HG03521 (cell line): ENCODE results near the gene OBSCN.
"Not testable (repeated sequence)": the region's sequence is repeated elsewhere in the genome, so short reads cannot be mapped to it uniquely, and the experiment has no call there.

Experiments used
- ATAC-seq: cut with Tn5 transposase; IDR thresholded peaks from one replicate; pipeline ENCODE4 v1.9.1; 2021; ENCODE audit warnings: mild to moderate bottlenecking, moderate library complexity; ENCODE audit not compliant: unreplicated experiment

The OBSCN gene

DNA sequence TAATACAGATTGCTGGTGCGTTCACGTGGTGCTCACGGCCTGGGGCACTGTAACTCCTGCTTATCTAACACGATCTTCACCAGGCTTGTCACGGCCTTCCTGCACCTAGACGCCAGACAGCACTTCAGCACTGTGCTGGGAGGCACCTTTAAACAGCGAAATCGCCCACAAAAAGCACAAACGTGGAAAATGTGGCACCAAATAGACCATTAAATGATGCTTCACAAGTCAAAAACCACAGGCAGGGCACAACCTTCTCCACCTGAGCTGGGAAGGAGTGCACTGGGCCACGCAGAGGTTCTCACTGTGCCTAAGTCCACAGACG lies 22.2 kb upstream of the OBSCN start:
- ATAC-seq, result no peak

DNA sequence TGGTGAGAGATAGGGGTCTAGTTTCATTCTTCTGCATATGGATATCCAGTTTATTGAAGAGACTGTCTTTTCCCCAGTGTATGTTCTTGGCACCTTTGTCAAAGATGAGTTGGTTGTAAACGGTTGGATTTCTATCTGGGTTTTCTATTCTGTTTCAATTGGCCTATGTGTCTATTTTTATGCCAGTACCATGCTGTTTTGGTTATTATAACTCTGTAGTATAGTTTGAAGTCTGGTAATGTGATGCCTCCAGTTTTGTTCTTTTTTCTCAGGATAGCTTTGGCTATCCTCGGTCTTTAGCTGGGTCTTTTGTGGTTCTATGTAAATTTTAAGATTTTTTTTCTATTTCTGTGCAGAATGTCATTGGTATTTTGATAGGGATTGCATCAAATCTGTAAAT lies 19.6 kb upstream of the OBSCN start:
- not testable (repeated sequence) for ATAC-seq

DNA sequence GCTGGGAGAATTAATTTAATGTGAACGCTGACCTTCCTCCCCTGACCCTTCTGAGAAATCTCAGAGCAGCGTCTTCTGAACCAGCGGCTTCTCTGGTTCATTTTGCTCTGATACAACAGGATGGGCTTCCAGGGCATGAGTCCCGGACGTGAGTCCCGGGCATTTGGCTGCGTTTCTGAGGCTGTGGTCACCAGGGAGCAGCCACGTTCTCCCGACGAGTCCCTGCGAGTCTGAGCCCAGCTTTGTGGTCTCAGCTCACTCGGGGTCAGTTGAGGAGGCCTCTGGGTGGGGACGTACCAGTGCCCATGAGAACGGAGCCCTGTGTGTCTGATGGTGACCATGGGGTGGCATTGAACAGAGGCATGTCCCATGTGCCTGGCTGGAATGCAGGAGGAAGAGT lies 17.7 kb upstream of the OBSCN start:
- no peak for ATAC-seq

DNA sequence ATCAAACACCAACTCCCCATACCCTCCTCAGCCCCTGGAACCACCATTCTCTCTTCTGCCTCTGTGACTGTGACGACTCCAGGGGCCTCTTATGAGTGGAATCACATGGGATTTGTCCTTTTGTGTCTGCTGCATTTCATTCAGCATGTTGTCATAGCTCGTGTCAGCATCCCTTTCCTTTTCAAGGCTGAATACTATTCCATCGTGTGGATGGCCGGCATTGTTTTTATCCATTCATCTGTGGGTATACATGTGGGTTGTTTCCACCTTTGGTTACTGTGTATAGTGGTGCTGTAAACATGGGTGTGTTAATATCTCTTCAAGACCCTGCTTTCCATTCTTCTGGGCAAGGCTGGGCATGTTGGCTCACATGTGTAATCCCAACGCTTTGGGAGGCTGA lies 17.1 kb upstream of the OBSCN start:
- ATAC-seq, result no peak

DNA sequence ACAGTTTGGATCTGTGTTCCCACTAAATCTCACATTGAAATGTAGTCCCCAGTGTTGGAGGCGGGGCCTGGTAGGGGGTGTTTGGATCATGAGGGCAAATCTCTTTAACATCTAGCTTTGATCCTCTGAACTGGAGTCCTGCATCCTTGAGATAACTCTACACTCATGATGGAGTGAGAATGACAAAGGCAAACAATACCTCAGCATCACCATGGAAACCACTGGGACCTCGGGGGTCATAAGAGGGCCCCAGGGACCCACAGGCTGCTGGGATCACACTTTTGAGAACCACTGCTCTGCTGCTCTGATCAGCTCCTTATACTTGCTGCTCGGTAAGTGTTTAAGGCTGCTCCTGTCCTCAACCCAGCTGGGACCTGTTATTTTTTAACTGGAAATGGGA lies 13.4 kb upstream of the OBSCN start:
- ATAC-seq, result no peak

DNA sequence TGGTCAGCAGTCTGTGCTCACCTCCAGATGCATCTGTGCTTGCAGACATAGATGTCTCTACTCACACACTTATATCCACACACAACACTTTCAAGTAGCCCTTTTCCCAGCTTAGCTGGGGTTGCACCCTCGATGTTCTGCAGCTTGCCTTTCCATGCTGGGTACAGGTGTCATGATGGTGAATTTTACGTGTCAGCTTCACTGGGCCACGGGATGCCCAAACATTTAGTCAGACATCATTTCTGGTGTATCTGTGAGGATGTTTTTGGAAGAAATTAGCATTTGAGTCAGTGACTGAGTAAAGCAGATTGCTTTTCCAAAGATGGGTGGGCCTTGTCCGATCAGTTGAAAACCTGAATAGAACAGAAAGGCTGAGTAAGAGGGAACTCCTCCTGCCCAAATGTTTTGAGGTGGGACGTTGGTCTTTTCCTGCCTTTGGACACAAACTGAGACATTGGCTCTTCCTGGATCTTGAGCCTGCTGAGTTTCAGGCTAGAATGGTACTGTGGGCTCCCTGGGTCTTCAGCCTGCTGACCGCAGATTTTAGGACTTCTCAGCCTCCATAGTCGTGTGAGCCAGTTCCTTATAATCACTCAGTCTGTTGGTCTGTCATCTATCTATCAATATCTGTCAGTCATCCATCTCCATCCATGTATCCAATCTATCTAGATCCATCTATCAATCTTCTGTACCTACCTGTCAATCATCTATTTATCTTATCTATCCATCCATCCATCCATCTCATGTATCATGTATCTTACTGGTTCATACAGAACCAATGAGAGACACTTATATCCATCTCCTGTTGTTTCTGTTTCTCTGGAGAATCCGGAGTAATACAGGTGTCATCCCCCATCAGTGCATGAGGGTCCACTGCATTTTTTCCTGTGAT lies 12.7 kb upstream of the OBSCN start:
- no peak for ATAC-seq

DNA sequence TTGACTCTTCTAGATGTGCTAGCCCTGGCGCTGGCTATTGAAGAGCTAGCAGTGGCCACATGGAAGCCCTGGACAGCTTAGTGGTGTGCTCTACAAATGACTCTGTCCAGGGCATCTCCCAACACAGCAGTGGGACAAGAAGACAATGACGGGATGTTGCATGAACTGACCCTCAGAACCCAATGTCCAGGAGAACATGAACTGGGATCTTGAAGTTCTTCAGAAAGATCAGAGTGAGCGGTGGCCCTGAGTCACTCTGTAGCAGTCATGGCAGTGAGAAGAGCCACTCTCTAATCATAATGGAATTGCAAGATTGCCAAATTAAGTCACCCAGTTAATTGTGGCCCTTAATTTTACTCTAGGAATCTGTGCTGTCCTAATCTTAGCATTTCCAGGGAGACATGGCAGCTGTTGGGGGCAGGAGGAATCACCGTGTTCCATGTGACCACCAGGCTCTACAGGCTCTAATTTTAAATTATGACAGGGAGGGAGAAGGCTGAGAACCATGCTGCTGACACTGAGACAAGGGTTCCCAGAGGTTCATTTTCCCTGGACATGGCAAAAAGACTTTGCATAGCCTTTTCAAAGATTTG lies 10.2 kb upstream of the OBSCN start:
- ATAC-seq, result no peak

DNA sequence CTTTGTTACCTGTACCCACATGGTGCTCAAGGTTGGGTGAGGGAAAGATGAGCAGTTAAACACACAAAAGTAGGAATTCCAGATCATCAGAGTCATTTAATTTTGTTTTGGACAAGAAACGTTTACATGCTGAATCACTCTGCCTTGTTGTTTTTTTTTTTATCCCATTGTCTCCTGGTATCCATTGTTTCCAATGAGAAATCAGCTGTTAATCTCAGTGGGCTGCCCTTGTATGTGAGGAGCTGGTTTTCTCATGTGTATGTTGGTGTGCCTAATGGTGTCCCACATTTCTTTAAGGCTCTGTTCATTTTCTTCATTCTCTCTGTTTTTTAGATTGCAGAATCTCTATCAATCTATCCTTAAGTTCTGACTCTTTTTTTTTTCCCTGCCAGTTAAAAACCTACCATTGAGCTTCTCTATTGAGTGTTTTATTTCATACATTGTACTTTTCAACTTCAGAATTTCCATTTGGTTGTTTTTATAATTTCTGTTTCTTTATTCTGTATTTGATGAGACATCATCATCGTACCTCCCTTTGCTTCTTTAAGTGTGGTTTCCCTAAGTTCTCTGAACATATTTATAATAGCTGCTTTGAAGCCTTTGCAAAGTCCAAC lies 8.8 kb upstream of the OBSCN start:
- ATAC-seq, result no peak

DNA sequence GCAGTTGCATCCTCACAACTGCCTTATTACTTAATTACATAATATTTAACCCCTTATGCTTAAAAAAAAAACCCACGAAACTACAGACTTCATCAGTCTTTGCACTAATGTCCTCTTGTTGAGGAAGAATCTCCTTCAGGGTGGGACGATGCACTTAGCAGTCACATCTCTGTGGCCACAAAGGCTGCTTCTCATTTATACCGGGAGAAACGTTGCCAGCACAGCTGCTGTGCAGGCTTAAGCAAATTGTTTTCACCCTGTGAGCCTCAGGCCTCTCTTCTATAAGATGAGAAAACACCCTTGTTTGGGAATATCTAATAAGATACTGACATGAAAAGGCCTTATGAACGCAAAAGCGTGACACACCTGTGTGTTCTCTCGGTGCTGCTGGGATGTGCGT lies 2.9 kb upstream of the OBSCN start:
- no peak for ATAC-seq

DNA sequence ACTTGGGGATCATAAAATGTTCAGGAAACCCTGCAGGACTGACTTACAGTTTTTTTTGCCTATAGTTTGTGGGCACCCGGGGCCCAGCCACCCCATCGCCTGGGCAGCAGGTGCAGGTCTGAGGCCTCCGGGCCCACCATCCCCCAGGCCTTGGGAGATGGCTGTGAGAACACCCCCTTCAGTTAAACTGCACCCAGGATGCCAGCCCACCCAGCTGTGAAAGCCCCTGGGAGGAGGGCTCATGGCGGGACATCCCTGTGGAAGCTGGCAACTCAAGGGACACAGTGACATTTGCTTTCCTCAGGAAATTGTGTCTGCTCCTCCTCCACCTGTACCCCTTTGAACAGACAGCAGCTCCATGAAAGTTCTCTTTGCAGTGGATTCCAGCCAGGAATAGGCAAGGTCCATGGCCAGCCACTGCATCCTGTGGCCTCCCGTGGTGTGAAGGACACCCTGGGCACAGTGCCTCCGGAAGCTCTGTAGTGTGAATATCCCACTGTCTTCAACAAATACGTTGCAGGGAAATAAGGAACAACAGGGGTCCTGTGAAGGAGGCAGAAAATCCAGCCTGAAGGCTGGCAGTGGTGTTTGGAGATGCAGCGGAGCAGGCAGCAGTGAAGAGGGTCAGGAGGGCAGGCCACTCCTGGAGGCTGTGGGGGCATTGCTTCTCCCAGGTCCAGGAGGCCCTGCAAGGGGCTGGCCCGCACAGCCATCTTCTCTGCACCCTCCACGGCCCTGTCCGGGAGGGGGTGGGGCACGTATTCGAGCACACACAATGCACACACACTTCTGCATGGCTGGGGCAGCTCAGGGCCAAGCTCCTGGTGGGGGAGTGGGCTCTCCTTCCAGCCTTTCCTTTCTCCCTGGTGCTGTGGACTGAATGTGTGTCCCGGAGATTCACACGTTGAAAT lies 2.1 kb upstream of the OBSCN start:
- ATAC-seq, result no peak

DNA sequence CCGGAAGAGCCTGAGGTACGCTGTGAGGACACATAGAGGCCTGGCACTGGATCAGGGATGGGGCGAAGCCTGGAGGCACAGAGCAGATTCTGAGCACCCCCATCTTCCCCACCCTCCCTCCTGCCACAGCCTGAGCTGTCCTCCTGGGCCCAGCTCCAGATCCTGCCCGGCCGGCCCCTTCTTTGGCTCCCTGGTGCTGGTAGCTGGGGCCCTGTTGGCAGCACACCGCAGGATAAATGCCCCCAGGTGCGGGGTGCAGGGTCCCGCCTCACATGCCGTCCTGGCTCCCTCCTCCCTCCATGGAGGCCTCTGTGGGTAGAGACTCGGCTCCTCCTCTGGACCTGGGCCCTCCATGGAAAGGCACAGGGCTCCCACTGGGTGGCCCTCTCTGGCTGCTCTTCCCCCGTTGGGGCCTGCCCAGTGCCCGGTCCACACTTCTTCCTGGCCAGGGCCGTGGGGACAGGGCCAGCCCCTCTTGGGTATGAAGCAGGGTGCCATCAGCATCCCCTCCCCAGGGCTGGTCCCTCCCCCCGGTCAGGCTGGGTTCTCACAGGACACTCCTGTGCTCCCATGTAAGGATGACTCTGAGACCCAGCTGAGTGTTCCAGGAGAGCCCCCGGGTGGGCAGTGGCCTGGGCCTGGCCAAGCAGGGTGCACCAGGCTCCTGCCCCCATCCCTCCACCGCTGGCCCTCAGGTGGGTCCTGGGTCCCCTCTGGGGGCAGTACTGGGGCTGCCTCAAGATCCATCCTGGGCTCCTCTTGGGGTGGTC lies 1.1 kb upstream of the OBSCN start:
- ATAC-seq, result no peak

DNA sequence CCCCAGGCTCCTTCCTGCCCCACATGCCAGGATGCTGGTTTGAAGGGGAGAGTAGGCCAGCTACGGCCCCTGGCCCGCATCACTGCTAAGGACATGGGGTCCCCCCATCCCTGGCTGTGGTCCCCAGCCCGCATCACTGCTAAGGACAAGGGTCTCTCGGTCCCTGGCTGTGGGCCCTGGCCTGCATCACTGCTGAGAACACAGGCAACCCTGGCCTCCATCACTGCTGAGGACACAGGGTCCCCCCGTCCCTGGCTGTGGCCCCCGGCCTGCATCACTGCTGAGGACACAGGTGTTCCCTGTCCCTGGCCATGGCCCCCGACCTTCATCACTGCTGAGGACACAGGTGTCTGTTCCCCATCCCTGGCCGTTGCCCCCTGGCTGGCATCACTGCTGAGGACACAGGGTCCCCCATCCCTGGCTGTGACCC lies 448 bp upstream of the OBSCN start:
- ATAC-seq, result no peak

DNA sequence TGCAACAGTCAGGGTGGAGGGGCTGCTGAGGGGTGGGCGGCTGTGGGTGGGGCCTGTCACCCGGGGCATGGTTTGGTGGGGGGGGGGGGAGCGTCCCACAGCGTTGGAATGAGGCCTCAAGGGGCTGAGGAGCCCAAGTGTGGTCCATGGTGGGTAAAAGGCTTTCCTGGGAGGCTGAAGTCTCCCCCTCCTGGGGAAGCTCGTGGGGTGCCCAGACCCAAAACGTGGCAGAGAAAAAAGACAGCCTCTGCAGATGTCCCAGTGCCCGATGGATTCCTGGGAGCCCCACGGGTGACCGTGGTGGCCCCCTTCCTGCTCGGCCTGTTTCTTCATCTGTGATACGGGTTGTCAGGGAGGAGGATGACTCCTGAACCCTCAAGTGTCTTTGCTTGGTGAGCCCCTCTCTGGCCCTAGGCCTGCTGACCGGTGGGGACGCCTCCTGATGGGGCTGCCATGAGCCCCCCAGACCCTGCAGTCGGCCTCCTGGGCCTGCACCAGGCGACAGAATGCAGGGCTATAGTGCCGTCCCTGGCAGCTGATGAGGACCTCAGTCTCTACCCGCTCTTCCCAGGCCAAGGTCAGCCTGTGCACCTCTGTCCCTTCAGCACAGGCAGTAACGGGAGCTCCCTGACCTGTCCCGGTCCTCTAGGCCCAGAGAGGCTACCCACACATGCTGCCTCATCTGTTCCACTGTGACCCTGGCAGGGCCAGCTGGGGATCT lies 1.1 kb downstream of the OBSCN start:
- no peak for ATAC-seq

DNA sequence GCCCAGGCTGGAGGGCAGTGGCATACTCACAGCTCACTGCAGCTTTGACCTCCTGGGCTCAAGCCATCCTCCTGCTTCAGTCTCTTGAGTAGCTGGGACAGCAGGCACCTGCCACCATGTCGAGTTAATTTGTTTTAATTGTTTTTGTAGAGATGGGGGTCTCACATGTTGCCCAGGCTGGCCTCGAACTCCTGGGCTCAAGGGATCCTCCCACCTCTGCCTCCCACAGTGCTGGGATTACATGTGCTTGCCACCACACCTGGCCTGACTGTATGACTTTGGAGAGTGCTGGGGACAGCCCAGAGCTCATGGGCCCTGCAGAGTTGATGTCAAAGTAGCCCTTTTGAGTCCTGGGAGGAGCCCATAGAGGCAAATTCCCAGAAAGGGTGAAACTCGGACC lies 1.8 kb downstream of the OBSCN start:
- ATAC-seq, result no peak

DNA sequence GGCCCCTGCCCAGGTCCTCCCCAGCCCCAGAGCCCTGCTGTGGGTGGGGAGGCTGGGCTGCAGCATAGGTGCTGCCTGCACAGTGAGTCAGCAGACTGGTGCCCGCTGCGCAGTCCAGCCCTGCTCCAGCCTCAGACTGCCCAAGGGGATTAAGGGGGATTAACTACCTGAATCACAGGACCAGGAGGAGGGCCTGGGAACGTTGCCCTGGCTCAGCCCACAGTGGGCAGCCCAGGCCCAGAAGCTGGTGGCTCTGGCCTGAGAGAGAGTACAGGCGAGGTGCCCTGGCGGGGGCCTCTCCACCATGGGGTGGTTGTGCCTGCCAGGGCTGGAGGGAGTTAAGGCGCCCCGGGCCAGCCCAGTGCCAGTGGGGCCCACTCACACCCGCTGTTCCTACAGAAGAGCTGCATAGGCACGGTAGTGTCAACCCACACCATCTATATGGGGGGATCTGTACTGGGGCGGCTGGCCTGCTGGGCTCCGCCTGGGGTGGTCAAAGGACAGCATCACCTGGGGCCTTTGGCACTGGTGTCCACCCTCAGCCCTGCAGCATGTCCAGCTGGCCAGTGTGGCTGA lies 2.3 kb downstream of the OBSCN start:
- no peak for ATAC-seq

DNA sequence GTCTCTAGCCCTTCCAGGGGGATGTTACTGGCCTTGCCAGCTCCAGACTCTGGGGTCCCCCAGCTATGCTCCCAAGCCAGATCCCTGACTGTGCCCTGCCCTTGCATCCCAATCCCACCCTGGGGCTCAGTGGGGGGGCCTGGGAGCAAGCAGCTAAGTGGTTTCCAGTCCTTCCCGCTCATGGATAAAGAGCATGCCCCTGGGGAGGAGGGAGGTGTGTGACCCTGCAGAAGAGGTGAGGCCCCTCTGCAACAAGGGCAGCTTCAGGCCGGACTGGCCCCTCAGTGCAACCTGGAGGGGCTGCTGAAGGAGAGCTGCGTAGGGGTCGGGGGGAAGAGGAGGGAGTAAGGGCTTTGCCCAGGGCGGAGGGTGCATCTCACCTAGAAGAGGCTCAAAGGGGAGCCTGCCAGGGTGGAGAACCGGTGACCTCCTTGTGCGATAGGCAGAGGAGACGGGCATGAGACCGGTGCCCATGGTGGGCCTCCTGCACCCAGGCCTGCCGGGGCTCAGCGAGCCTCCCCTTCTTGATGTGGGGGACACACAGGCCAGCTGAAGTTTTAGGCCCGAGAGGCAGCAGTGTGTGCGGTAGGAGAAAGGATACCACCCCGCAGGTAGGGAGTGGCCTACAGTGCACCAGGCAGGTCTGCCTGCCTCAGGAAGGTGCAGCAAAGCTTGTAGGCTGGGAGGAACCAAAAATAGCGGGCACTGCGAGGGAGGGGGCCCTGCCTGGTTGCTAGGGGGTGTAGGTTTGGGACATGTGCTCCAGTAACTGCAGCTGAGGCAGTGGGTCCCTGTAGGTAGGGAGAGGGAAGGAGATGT lies 3.1 kb downstream of the OBSCN start:
- ATAC-seq, result no peak

DNA sequence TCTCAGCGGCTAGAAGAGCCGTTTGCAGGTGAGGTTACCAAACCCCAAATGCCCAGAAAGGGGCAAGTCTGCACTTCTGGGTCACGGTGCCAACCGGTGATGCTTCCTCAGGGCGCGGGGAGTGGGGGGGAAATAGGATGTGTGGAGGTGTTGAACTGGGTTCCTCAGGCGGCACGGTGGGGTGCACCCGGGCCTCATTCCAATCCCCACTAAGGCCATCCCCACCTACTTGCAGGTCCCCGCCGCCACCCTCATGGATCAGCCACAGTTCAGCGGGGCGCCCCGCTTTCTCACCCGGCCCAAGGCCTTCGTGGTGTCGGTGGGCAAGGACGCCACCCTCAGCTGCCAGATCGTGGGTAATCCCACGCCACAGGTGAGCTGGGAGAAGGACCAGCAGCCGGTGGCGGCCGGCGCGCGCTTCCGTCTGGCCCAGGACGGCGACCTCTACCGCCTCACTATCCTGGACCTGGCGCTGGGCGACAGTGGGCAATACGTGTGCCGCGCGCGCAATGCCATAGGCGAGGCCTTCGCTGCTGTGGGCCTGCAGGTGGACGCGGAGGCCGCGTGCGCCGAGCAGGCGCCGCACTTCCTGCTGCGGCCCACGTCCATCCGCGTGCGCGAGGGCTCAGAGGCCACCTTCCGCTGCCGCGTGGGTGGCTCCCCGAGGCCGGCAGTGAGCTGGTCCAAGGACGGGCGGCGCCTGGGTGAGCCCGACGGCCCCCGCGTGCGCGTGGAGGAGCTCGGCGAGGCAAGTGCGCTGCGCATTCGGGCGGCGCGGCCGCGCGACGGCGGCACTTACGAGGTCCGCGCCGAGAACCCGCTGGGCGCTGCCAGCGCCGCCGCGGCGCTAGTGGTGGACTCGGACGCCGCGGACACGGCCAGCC lies 3.9 kb downstream of the OBSCN start:
- no peak for ATAC-seq
